H1 (cell line): Measurements from ENCODE around the gene LONRF2. TPM values are rescaled to one million over a fixed set of nuclear protein-coding genes. Genes with fewer than 3 reads are reported as not detected.

Source experiments
- CTCF ChIA-PET: fragments of 300-600 bp; sonication (Branson Sonifier 250); formaldehyde crosslinking; loops from one replicate; lab custom pipeline; 2021; ENCODE audit not compliant: partially characterized antibody; lab: Charles Lee
- POLR2A ChIA-PET: fragments of 300-600 bp; sonication (Branson Sonifier 250); formaldehyde crosslinking; loops from one replicate; lab custom pipeline; 2021; ENCODE audit warnings: inconsistent platforms; ENCODE audit not compliant: partially characterized antibody; lab: Charles Lee
- DNase-seq, 2 experiments: peaks; one replicate each; pipeline versions ENCODE4 v3.0.0 to v3.0.0-alpha.2; 2010 to 2022; ENCODE audit warnings: low spot score in 2 of 2, low read depth in 1 of 2, mixed read lengths in 1 of 2
- FAIRE-seq: peaks from 2 replicates; lab custom pipeline; 2011; peaks lifted over from hg19 to GRCh38; lab: Jason Lieb, UNC
- H2AFZ ChIP-seq: 2 replicates; pipeline ENCODE4 v1.8.1; 2012; ENCODE audit warnings: low read length, inconsistent platforms
- H2AK5ac ChIP-seq: 2 replicates; pipeline ENCODE4 v1.6.1; 2013; ENCODE audit warnings: low read depth, low read length
- H2BK120ac ChIP-seq: replicated peaks from 2 replicates; pipeline ENCODE3; 2013; ENCODE audit warnings: low read depth, low read length, inconsistent platforms
- H2BK12ac ChIP-seq: 2 replicates; pipeline ENCODE4 v1.6.1; 2013; ENCODE audit warnings: low read depth, low read length
- H2BK15ac ChIP-seq: 2 replicates; pipeline ENCODE4 v1.6.1; 2013; ENCODE audit warnings: low read length
- H2BK20ac ChIP-seq: 2 replicates; pipeline ENCODE4 v1.6.1; 2013; ENCODE audit warnings: low read length
- H2BK5ac ChIP-seq: 2 replicates; pipeline ENCODE4 v1.6.1; 2013; ENCODE audit warnings: low read depth, low read length
- H3K14ac ChIP-seq: 2 replicates; pipeline ENCODE4 v1.6.1; 2013; ENCODE audit warnings: inconsistent platforms; ENCODE audit not compliant: insufficient read length
- H3K18ac ChIP-seq: 2 replicates; pipeline ENCODE4 v1.6.1; 2013; ENCODE audit warnings: low read length; ENCODE audit errors: extremely low read depth
- H3K23ac ChIP-seq: 2 replicates; pipeline ENCODE4 v1.6.1; 2013; ENCODE audit warnings: inconsistent platforms; ENCODE audit not compliant: insufficient read length
- H3K23me2 ChIP-seq: 2 replicates; pipeline ENCODE4 v1.6.1; 2013; ENCODE audit warnings: low read depth, low read length
- H3K27ac ChIP-seq: 2 replicates; pipeline ENCODE4 v1.6.1; 2011; ENCODE audit warnings: low read depth, low read length, inconsistent platforms
- H3K27me3 ChIP-seq, 4 experiments: replicated peaks in 1 of 4; 1 replicate in 1 of 4; 2 replicates in 3 of 4; pipeline versions ENCODE4 v1.6.1 to v1.8.1; 2011 to 2013; ENCODE audit warnings: low read length in 3 of 4, mild to moderate bottlenecking in 3 of 4, inconsistent platforms in 2 of 4, mixed read lengths in 2 of 4, moderate library complexity in 1 of 4; ENCODE audit not compliant: control insufficient read depth in 3 of 4, insufficient read depth in 3 of 4; ENCODE audit errors: extremely low read depth in 1 of 4
- H3K36me3 ChIP-seq, 4 experiments: 2 replicates each; pipeline versions ENCODE4 v1.6.1 to v1.8.1; 2011 to 2013; ENCODE audit warnings: mild to moderate bottlenecking in 4 of 4, low read length in 3 of 4, moderate library complexity in 2 of 4, control low read depth in 1 of 4, inconsistent platforms in 1 of 4; ENCODE audit not compliant: insufficient read depth in 4 of 4, control insufficient read depth in 2 of 4
- H3K4ac ChIP-seq: replicated peaks from 2 replicates; pipeline ENCODE3; 2013; ENCODE audit warnings: low read length, low read depth, mixed read lengths, inconsistent platforms; ENCODE audit not compliant: insufficient read length
- H3K4me1 ChIP-seq, 4 experiments: replicated peaks in 1 of 4; 1 replicate in 1 of 4; 2 replicates in 3 of 4; pipeline versions ENCODE4 v1.6.1 to v1.8.1; 2011 to 2013; ENCODE audit warnings: low read length in 3 of 4, inconsistent platforms in 2 of 4, mixed read lengths in 1 of 4; ENCODE audit not compliant: insufficient read depth in 4 of 4, control insufficient read depth in 3 of 4
- H3K4me2 ChIP-seq, 2 experiments: 2 replicates each; pipeline versions ENCODE4 v1.6.1 to v1.8.1; 2011 to 2013; ENCODE audit warnings: low read depth in 2 of 2, low read length in 2 of 2, control low read depth in 1 of 2, inconsistent platforms in 1 of 2, mild to moderate bottlenecking in 1 of 2; ENCODE audit not compliant: insufficient read depth in 1 of 2
- H3K4me3 ChIP-seq, 4 experiments: fragments of 200-600, 300-600 bp in 1 of 4; sonication (generic), shearing (Covaris generic), sonication (Bioruptor Twin) in 1 of 4; 2 replicates each; pipeline versions ENCODE4 v1.5.1 to v1.8.1; 2011 to 2016; ENCODE audit warnings: low read length in 4 of 4, low read depth in 3 of 4, control low read depth in 2 of 4, inconsistent platforms in 2 of 4, mild to moderate bottlenecking in 2 of 4, mixed read lengths in 1 of 4, moderate library complexity in 1 of 4; ENCODE audit not compliant: insufficient read depth in 2 of 4; ENCODE audit errors: extremely low read depth in 1 of 4
- H3K56ac ChIP-seq: replicated peaks from 2 replicates; pipeline ENCODE3; 2013; ENCODE audit warnings: low read depth, mild to moderate bottlenecking, mixed read lengths, low read length, inconsistent platforms; ENCODE audit not compliant: insufficient read length
- H3K79me1 ChIP-seq: 2 replicates; pipeline ENCODE4 v1.6.1; 2013; ENCODE audit warnings: low read depth, low read length, control low read depth
- H3K79me2 ChIP-seq, 2 experiments: 2 replicates each; pipeline versions ENCODE4 v1.6.1 to v1.8.1; 2012 to 2013; ENCODE audit warnings: low read length in 2 of 2, mild to moderate bottlenecking in 2 of 2, inconsistent platforms in 1 of 2; ENCODE audit not compliant: insufficient read depth in 2 of 2, control insufficient read depth in 1 of 2
- H3K9ac ChIP-seq, 4 experiments: replicated peaks in 1 of 4; 1 replicate in 1 of 4; 2 replicates in 3 of 4; pipeline versions ENCODE4 v1.6.1 to v1.8.1; 2011 to 2013; ENCODE audit warnings: low read depth in 3 of 4, low read length in 3 of 4, control low read depth in 2 of 4, mild to moderate bottlenecking in 2 of 4, moderate library complexity in 2 of 4, inconsistent platforms in 1 of 4; ENCODE audit errors: extremely low read depth in 1 of 4
- H3K9me3 ChIP-seq, 2 experiments: 2 replicates each; pipeline versions ENCODE4 v1.6.1 to v1.8.1; 2012 to 2013; ENCODE audit warnings: mild to moderate bottlenecking in 2 of 2, moderate library complexity in 2 of 2, control low read depth in 1 of 2, inconsistent platforms in 1 of 2, low read depth in 1 of 2, low read length in 1 of 2, mixed read lengths in 1 of 2; ENCODE audit not compliant: insufficient read depth in 2 of 2
- H4K20me1 ChIP-seq, 2 experiments: replicated peaks in 1 of 2; 2 replicates each; pipeline versions ENCODE3 to v1.8.1; 2011 to 2013; ENCODE audit warnings: inconsistent platforms in 2 of 2, low read length in 2 of 2, mild to moderate bottlenecking in 1 of 2; ENCODE audit not compliant: insufficient read depth in 2 of 2, control insufficient read depth in 1 of 2
- H4K5ac ChIP-seq: 2 replicates; pipeline ENCODE4 v1.6.1; 2013; ENCODE audit warnings: low read length, low read depth, mixed read lengths, inconsistent platforms; ENCODE audit not compliant: insufficient read length
- H4K8ac ChIP-seq: 2 replicates; pipeline ENCODE4 v1.8.0; 2013; ENCODE audit warnings: mild to moderate bottlenecking, moderate library complexity, low read length, inconsistent platforms; ENCODE audit not compliant: insufficient read depth; ENCODE audit errors: extremely low read depth
- H4K91ac ChIP-seq: replicated peaks from 2 replicates; pipeline ENCODE3; 2013; ENCODE audit warnings: low read length, mixed read lengths, inconsistent platforms; ENCODE audit not compliant: insufficient read length
- CTCF ChIP-seq, 3 experiments: IDR thresholded peaks; 1 replicate in 2 of 3; 2 replicates in 1 of 3; pipeline versions ENCODE4 v1.5.1 to v1.6.1; 2011; ENCODE audit warnings: low read length in 3 of 3, mild to moderate bottlenecking in 3 of 3, inconsistent platforms in 2 of 3, low read depth in 1 of 3, moderate library complexity in 1 of 3; ENCODE audit not compliant: insufficient read depth in 1 of 3; ENCODE audit errors: control extremely low read depth in 1 of 3
- POLR2A ChIP-seq, 2 experiments: IDR thresholded peaks; 1 replicate in 1 of 2; 2 replicates in 1 of 2; pipeline ENCODE4 v1.6.1; 2011; ENCODE audit warnings: low read depth in 2 of 2, low read length in 2 of 2, mild to moderate bottlenecking in 2 of 2; ENCODE audit errors: control extremely low read depth in 1 of 2
- WGBS, 2 experiments: shearing (Covaris generic) in 1 of 2; methylation state at CpG; one replicate each; pipeline versions ENCODE4 v1.1.6 to v1.1.7; 2013 to 2015; ENCODE audit warnings: low lambda C conversion rate in 2 of 2, mixed read lengths in 2 of 2, inconsistent platforms in 1 of 2, low coverage in 1 of 2, missing lambda C conversion rate in 1 of 2; ENCODE audit not compliant: insufficient replicate concordance in 2 of 2, insufficient coverage in 1 of 2, insufficient read length in 1 of 2; ENCODE audit errors: extremely low coverage in 1 of 2, missing lambda C conversion rate in 1 of 2; 5-methylcytosine and 5-hydroxymethylcytosine counted together
- polyA plus RNA-seq, 7 experiments: library from polyadenylated mRNA; depleted of rRNA in 3 of 7; stranded (reverse) in 5 of 7; unstranded in 2 of 7; fragments of >200 nt in 5 of 7; fragments of 200-250 nt in 2 of 7; gene quantifications; 1 replicate in 5 of 7; 2 replicates in 1 of 7; 4 replicates in 1 of 7; pipeline versions ENCODE4 v1.2.1 to v1.2.3, GENCODE V29; 2011 to 2013; ENCODE audit warnings: missing spikeins in 2 of 7, mixed read lengths in 2 of 7
- total RNA-seq: library from RNA; stranded (reverse); fragmentation: NEBNext Ultra II Directional; extraction: Animal tissue kit (Norgen Biotek cat#: 25700); gene quantifications from 2 replicates; pipeline ENCODE4 v1.2.1, GENCODE V29; 2021

The LONRF2 gene
- total and polyA plus RNA-seq, 2 of the 8 experiments (the other 6 are each of a cell fraction or from before 2014, with no cell fraction given) = 0.24 to 0.74 TPM

- H4K8ac ChIP-seq = no peak overlapping the region
- 90% methylated on average over 10 of the region's 10 CpGs; no CpG with 5 or more reads in 1 of the 2 experiments for WGBS, 2 experiments
- no peak overlapping the region for H3K4ac ChIP-seq
- no peaks in the 10 kb centered on the region for H4K20me1 ChIP-seq
- H3K4me3 ChIP-seq = no peak overlapping the region
- peaks cover 0 to 9% (median 5%) of the 10 kb centered on the region in 4 experiments; a peak in 5 of 7 replicates for H3K4me1 ChIP-seq
- H2BK20ac ChIP-seq = no peak overlapping the region
- H3K9me3 ChIP-seq = no peaks in the 10 kb centered on the region
- DNase-seq = no peak
- CTCF ChIA-PET = interaction anchor here (1.0 to 3.9 kb wide), 5 partner anchors 9 to 161 kb away, joined by 3 to 19 read pairs (median 4); no protein-coding TSS in a partner anchor
- H2AFZ ChIP-seq = no peak overlapping the region
- no peak overlapping the region for H3K23ac ChIP-seq
- peaks cover 0 to 2% (median under 1%) of the 10 kb centered on the region in 4 experiments; a peak in 1 of 7 replicates for H3K27me3 ChIP-seq
- no peaks in the 10 kb centered on the region for H3K23me2 ChIP-seq
- TF ChIP-seq POLR2A (IDR thresholded peaks at IDR 0.05; ENCODE audit: control extremely low read depth in 1 of 2, low read depth in 2 of 2, low read length in 2 of 2) = no peak
- peak in 1 of 3 experiments; percentile 11; a peak in 1 of 4 replicates for TF ChIP-seq CTCF (IDR thresholded peaks at IDR 0.05; ENCODE audit: control extremely low read depth in 1 of 3, insufficient read depth in 1 of 3, low read depth in 1 of 3, low read length in 3 of 3)
- H4K91ac ChIP-seq = no peak overlapping the region
- no peak overlapping the region for H3K56ac ChIP-seq
- H3K4me2 ChIP-seq = no peak overlapping the region
- H3K14ac ChIP-seq = no peak overlapping the region
- H3K9ac ChIP-seq = no peak overlapping the region
- no peak overlapping the region for H2AK5ac ChIP-seq
- no peak for FAIRE-seq
- no peak overlapping the region for H2BK120ac ChIP-seq
- H3K18ac ChIP-seq = no peak overlapping the region
- H3K79me1 ChIP-seq = no peaks in the 10 kb centered on the region
- H3K27ac ChIP-seq = no peak overlapping the region
- no peak overlapping the region for H2BK12ac ChIP-seq
- H4K5ac ChIP-seq = no peak overlapping the region
- POLR2A ChIA-PET = no interaction called here
- no peaks in the 10 kb centered on the region for H3K79me2 ChIP-seq
- no peak overlapping the region for H2BK15ac ChIP-seq
- no peak overlapping the region for H2BK5ac ChIP-seq
- no peaks in the 10 kb centered on the region for H3K36me3 ChIP-seq
Measured at GRCh38 chr2:100237163-100237562, 85.1 kb downstream of the LONRF2 start.
